Left ventricle myocardium inferior (tissue), 1 donor: ENCODE data around the gene RCAN2. TPM values are rescaled to one million over a fixed set of nuclear protein-coding genes. Genes with fewer than 3 reads are reported as not detected.

ENCODE experiments used
- DNase-seq: peaks from one replicate; pipeline ENCODE4 v3.0.0-alpha.2; 2020
- H3K27ac ChIP-seq: fragments of 200-600 bp; replicated peaks from 2 replicates; pipeline ENCODE4 v1.8.0; 2021
- H3K27me3 ChIP-seq: fragments of 200-600 bp; 2 replicates; pipeline ENCODE4 v1.8.0; 2021; ENCODE audit warnings: low read depth
- H3K36me3 ChIP-seq: fragments of 200-600 bp; 2 replicates; pipeline ENCODE4 v1.8.0; 2021
- H3K4me1 ChIP-seq: fragments of 200-600 bp; 2 replicates; pipeline ENCODE4 v1.8.0; 2021
- H3K4me3 ChIP-seq: fragments of 200-600 bp; 2 replicates; pipeline ENCODE4 v1.8.0; 2021; ENCODE audit warnings: mild to moderate bottlenecking, moderate library complexity
- H3K9me3 ChIP-seq: fragments of 200-600 bp; replicated peaks from 2 replicates; pipeline ENCODE4 v1.8.0; 2021
- intact Hi-C: fragments of 100-400 bp; cut with micrococcal nuclease; formaldehyde crosslinking; loops from one replicate; pipeline ENCODE4 v1.11.0; 2022
- total RNA-seq: library from RNA; stranded (reverse); fragmentation: NEBNext Ultra II Directional; extraction: Animal tissue kit (Norgen Biotek cat#: 25700); gene quantifications from one replicate; pipeline ENCODE4 v1.2.1, GENCODE V29; 2021
- TF ChIP-seq, protein P1 (sequence below): fragments of 200-600 bp; IDR thresholded peaks from 2 replicates; pipeline ENCODE4 v1.8.0; 2021; ENCODE audit warnings: antibody characterized with exemption, mild to moderate bottlenecking, borderline replicate concordance
- donor health status: DM: no; HTN: yes; CAD: no; lungs with severe emphysema.

RCAN2 gene
- total RNA-seq, 1 donor from 2014 or later = 312 TPM

DNA sequence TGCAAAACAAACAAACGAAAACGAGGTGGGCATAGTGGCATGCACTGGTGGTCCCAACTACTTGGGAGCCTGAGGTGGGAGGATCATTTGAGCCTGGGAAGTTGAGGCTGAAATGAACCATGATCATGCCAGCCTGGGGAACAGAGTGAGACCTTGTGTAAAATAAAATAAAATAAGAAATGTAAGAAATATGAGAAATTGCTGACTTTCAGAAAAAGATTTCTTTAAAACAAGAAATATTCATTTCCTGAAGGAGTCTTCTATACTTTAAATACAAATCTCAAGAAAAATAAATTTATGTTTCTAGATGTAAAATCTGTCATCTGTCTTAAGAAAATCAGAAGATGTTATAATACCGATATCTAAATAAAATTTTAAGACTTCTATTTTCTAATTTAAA is 223.7 kb downstream of the RCAN2 start:
- no peaks in the 10 kb centered on the region for H3K27me3 ChIP-seq
- H3K27ac ChIP-seq = no peak overlapping the region
- H3K4me1 ChIP-seq = peaks cover 79% of the 10 kb centered on the region
- no peaks in the 10 kb centered on the region for H3K9me3 ChIP-seq
- TF ChIP-seq, protein P1, sequence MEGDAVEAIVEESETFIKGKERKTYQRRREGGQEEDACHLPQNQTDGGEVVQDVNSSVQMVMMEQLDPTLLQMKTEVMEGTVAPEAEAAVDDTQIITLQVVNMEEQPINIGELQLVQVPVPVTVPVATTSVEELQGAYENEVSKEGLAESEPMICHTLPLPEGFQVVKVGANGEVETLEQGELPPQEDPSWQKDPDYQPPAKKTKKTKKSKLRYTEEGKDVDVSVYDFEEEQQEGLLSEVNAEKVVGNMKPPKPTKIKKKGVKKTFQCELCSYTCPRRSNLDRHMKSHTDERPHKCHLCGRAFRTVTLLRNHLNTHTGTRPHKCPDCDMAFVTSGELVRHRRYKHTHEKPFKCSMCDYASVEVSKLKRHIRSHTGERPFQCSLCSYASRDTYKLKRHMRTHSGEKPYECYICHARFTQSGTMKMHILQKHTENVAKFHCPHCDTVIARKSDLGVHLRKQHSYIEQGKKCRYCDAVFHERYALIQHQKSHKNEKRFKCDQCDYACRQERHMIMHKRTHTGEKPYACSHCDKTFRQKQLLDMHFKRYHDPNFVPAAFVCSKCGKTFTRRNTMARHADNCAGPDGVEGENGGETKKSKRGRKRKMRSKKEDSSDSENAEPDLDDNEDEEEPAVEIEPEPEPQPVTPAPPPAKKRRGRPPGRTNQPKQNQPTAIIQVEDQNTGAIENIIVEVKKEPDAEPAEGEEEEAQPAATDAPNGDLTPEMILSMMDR = no peak
- DNase-seq = no peak
- no peak overlapping the region for H3K4me3 ChIP-seq
- no peaks in the 10 kb centered on the region for H3K36me3 ChIP-seq
- intact Hi-C loops = no loop called here

DNA sequence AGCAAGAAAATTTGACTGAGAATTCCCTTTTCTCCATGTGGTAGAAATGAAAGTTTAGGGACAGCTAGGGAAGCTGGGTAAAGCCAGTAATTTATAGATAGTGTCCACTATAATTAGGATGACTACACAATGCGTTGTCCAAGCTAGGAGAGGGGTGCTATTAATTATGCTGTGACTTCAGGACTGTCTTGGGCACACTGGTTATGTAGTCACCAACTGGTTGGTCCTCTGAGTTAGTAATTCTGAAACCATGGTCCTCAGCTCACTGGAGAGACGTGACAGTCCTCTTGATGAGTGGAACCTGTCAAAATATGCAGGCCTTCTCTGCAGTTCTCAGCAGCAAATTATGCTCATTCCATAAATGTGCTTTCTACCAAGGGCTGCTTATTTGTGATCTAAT is 225.9 kb downstream of the RCAN2 start:
- Histone ChIP-seq H3K4me3 (no peak overlapping the region), H3K27ac (no peak overlapping the region), H3K27me3 (no peaks in the 10 kb centered on the region), H3K4me1 (peaks cover 77% of the 10 kb centered on the region), H3K9me3 (no peaks in the 10 kb centered on the region), H3K36me3 (no peaks in the 10 kb centered on the region)
- no peak for DNase-seq
- TF ChIP-seq, protein P1 = no peak
- intact Hi-C loops = no loop called here

DNA sequence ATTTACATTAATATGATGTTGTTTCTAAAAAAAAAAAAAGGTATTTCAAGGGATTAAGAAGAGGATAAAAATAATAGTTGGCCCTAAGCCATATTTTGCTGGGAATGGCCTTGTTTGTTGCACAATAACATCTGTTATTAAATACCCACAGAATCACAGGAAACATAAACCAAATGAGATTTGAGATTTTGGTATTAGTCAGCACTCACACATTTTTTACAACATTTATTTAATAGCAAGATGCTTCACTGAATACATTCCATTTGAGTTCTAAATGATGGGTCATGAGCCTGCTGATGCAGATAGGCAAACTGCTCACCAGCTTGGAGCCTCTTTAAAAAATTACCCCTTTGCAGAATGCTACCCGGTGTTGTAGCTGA is 227.6 kb downstream of the RCAN2 start:
- Histone ChIP-seq H3K9me3 (no peaks in the 10 kb centered on the region), H3K27me3 (no peaks in the 10 kb centered on the region), H3K4me1 (peaks cover 73% of the 10 kb centered on the region), H3K36me3 (no peaks in the 10 kb centered on the region), H3K4me3 (no peak overlapping the region), H3K27ac (peak overlapping the region; percentile 52)
- intact Hi-C loops = no loop called here
- TF ChIP-seq, protein P1 = no peak
- no peak for DNase-seq

DNA sequence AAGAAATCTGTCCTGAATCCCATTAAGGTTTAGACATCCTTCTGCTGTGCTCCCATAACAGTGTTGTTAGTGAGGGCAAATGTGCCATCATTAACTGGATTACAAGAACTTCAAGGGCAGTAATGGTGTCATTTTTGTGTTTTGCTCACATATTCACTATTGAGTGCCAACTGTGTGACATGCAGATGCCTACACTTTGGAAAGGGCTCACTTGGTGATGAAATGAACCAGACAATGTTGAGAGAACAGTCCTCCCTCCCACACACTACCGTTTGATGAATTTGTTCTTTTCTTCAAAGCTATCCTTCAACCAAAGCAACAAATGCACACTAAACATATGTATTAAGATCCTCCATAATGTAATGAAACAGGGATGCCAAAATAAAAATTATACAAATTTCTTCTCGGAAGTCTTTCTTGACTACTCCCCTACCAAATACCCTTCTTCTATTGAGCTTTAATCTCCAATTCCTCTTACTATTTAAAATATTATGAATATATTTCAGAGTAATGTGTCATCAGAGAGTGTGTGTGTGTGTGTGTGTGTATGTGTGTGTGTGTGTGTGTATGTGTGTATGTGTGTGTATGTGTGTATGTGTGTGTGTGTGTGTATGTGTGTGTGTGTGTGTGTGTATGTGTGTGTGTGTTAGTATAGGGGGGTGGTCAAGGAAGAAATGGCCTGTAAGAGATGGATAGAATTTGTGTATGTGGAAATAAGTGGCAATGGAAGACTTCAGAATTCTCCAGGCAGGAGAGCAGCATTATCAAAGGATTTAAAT is 228.1 kb downstream of the RCAN2 start:
- Histone ChIP-seq H3K27ac (peak overlapping the region; percentile 53), H3K36me3 (no peaks in the 10 kb centered on the region), H3K9me3 (no peaks in the 10 kb centered on the region), H3K4me3 (no peak overlapping the region), H3K4me1 (peaks cover 71% of the 10 kb centered on the region), H3K27me3 (no peaks in the 10 kb centered on the region)
- intact Hi-C loops = no loop called here
- TF ChIP-seq, protein P1 = no peak
- no peak for DNase-seq

DNA sequence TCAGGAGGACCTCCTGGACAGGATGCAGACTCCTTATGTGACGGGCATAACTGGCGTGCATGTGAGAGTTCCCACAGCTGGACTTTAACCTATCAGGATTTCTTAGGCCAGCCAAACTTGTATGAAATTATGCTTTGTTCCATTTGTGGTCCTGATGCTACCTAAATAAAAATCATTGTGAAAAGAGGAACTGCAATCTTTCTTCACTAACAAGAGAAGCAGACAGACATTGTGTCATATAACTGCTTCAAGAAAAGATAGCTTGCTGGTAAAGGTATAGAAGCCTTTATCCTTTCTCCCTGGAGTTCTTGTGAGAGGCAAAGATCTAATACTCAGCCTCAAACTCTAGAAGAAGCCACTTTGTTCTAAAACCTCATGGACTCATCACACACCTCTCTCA is 233.0 kb downstream of the RCAN2 start:
- TF ChIP-seq, protein P1 = no peak
- DNase-seq = no peak
- no peaks in the 10 kb centered on the region for H3K36me3 ChIP-seq
- H3K27ac ChIP-seq = no peak overlapping the region
- no peak overlapping the region for H3K4me3 ChIP-seq
- H3K4me1 ChIP-seq = peaks cover 66% of the 10 kb centered on the region
- intact Hi-C loops = no loop called here
- H3K27me3 ChIP-seq = no peaks in the 10 kb centered on the region
- H3K9me3 ChIP-seq = no peaks in the 10 kb centered on the region
